ENCODE measurements around the gene DPT. TPM values are rescaled to one million over a fixed set of nuclear protein-coding genes. Genes with fewer than 3 reads are reported as not detected.

The DPT gene
- total RNA-seq, 1 experiment from 2014 or later = not detected

DNA sequence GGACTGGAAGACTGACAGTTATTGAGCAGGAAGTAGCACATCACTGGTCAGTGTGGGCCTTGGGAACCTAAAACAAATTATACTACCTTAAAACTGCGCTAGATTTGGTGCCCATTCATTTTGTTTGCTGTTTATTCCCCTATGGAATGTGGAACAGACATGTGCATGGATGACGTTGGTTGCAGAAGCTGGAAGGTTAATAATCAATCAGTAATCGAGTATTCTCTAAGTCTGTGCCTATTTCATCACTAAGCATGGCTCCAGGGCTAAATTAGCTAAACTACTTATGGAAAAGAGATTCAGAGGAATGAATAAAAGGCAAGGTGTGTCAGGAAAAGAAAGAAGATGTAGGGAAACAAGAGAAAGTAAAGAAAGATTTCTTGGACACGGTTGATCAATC lies 33.5 kb upstream of the DPT start:
- H3K4me1 ChIP-seq (ENCODE audit: control insufficient read depth in 1 of 2, insufficient read depth in 2 of 2, low read length in 2 of 2) = no peaks in the 10 kb centered on the region
- H2AFZ ChIP-seq (ENCODE audit: low read depth, low read length, poor library complexity, severe bottlenecking) = no peak overlapping the region
- no peaks in the 10 kb centered on the region for H4K20me1 ChIP-seq (ENCODE audit: insufficient read depth)
- no peak overlapping the region for H3K27ac ChIP-seq (ENCODE audit: low read depth, low read length)
- intact Hi-C loops (cut with micrococcal nuclease) = no loop called here
- BruUV-seq (replicated peaks) = no TSS peak
- H3K9ac ChIP-seq (ENCODE audit: low read length) = no peak overlapping the region
- DNase-seq (ENCODE audit: low read depth, low spot score) (no peak), ATAC-seq (no peak)
- no peaks in the 10 kb centered on the region for H3K9me2 ChIP-seq (ENCODE audit: insufficient read depth)
- H3K36me3 ChIP-seq (ENCODE audit: control insufficient read depth in 1 of 2, insufficient read depth in 2 of 2, low read length in 2 of 2) = no peaks in the 10 kb centered on the region
- CTCF ChIA-PET = no interaction called here
- POLR2A ChIA-PET = no interaction called here
- no peaks in the 10 kb centered on the region for H3K27me3 ChIP-seq (ENCODE audit: insufficient read depth, low read length)
- H3K4me2 ChIP-seq (ENCODE audit: low read length) = no peak overlapping the region
- H3K79me2 ChIP-seq (ENCODE audit: insufficient read depth, low read length) = no peaks in the 10 kb centered on the region
- RAD21 ChIA-PET (ENCODE audit: low non-redundant PET in 1 of 2, low total read pairs in 2 of 2, uncharacterized antibody in 2 of 2, unreplicated experiment in 2 of 2) = no interaction called here
- H3K4me3 ChIP-seq (replicated peaks in 1 of 2; ENCODE audit: low read depth in 1 of 2, low read length in 2 of 2) = no peak overlapping the region
- TF ChIP-seq SRF (IDR thresholded peaks at IDR 0.05; ENCODE audit: low read depth) = no peak
- no peak for TF ChIP-seq RAD21 (IDR thresholded peaks at IDR 0.05; ENCODE audit: low read depth)
- TF ChIP-seq, protein P1, sequence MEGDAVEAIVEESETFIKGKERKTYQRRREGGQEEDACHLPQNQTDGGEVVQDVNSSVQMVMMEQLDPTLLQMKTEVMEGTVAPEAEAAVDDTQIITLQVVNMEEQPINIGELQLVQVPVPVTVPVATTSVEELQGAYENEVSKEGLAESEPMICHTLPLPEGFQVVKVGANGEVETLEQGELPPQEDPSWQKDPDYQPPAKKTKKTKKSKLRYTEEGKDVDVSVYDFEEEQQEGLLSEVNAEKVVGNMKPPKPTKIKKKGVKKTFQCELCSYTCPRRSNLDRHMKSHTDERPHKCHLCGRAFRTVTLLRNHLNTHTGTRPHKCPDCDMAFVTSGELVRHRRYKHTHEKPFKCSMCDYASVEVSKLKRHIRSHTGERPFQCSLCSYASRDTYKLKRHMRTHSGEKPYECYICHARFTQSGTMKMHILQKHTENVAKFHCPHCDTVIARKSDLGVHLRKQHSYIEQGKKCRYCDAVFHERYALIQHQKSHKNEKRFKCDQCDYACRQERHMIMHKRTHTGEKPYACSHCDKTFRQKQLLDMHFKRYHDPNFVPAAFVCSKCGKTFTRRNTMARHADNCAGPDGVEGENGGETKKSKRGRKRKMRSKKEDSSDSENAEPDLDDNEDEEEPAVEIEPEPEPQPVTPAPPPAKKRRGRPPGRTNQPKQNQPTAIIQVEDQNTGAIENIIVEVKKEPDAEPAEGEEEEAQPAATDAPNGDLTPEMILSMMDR (IDR thresholded peaks at IDR 0.05 in 2 of 3, conservative IDR thresholded peaks at IDR 0.05 in 1 of 3; ENCODE audit: borderline replicate concordance in 1 of 3, insufficient read depth in 1 of 3, low read depth in 2 of 3, low read length in 2 of 3) = no peak
- no peaks in the 10 kb centered on the region for H3K9me3 ChIP-seq (ENCODE audit: control insufficient read depth in 1 of 2, insufficient read depth in 1 of 2, low read depth in 1 of 2, low read length in 2 of 2)

DNA sequence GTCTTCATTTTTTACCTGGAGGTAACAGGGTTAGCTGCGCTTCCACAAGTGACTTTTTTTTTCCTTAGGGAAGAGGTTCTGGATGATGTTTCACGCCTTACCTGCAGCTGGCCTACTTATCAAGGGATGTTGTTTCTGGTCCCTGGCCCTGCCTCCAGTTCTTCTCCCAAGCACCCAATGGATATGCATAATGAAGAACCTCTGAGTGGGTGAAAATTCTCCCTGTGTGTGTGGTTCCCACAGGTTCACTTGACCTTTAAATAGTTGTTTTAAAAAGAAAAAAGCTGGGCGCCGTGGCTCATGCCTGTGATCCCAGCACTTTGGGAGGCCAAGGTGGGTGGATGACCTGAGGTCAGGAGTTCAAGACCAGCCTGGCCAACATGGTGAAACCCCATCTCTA lies 31.8 kb upstream of the DPT start:
- Histone ChIP-seq H3K9ac (ENCODE audit: low read length) (no peak overlapping the region), H3K27me3 (ENCODE audit: insufficient read depth, low read length) (no peaks in the 10 kb centered on the region), H3K27ac (ENCODE audit: low read depth, low read length) (no peak overlapping the region), H3K4me2 (ENCODE audit: low read length) (no peak overlapping the region), H3K9me2 (ENCODE audit: insufficient read depth) (no peaks in the 10 kb centered on the region), H2AFZ (ENCODE audit: low read depth, low read length, poor library complexity, severe bottlenecking) (no peak overlapping the region), H3K4me1 (ENCODE audit: control insufficient read depth in 1 of 2, insufficient read depth in 2 of 2, low read length in 2 of 2) (no peaks in the 10 kb centered on the region), H3K9me3 (ENCODE audit: control insufficient read depth in 1 of 2, insufficient read depth in 1 of 2, low read depth in 1 of 2, low read length in 2 of 2) (no peaks in the 10 kb centered on the region), H3K79me2 (ENCODE audit: insufficient read depth, low read length) (no peaks in the 10 kb centered on the region), H3K36me3 (ENCODE audit: control insufficient read depth in 1 of 2, insufficient read depth in 2 of 2, low read length in 2 of 2) (no peaks in the 10 kb centered on the region), H4K20me1 (ENCODE audit: insufficient read depth) (no peaks in the 10 kb centered on the region), H3K4me3 (replicated peaks in 1 of 2; ENCODE audit: low read depth in 1 of 2, low read length in 2 of 2) (no peak overlapping the region)
- DNase-seq (ENCODE audit: low read depth, low spot score) (no peak), ATAC-seq (no peak)
- RAD21 ChIA-PET (ENCODE audit: low non-redundant PET in 1 of 2, low total read pairs in 2 of 2, uncharacterized antibody in 2 of 2, unreplicated experiment in 2 of 2) = no interaction called here
- CTCF ChIA-PET = no interaction called here
- no TSS peak for BruUV-seq (replicated peaks)
- POLR2A ChIA-PET = no interaction called here
- intact Hi-C loops (cut with micrococcal nuclease) = no loop called here
- no peak for TF ChIP-seq SRF (IDR thresholded peaks at IDR 0.05; ENCODE audit: low read depth)
- TF ChIP-seq POLR2A (IDR thresholded peaks at IDR 0.05; ENCODE audit: borderline replicate concordance, extremely low read depth, insufficient read depth, insufficient read length) = no peak
- no peak for TF ChIP-seq CBX3 (IDR thresholded peaks at IDR 0.05; ENCODE audit: low read depth)
- TF ChIP-seq EGR1 (IDR thresholded peaks at IDR 0.05; ENCODE audit: low read depth) = no peak
- TF ChIP-seq, protein P2, sequence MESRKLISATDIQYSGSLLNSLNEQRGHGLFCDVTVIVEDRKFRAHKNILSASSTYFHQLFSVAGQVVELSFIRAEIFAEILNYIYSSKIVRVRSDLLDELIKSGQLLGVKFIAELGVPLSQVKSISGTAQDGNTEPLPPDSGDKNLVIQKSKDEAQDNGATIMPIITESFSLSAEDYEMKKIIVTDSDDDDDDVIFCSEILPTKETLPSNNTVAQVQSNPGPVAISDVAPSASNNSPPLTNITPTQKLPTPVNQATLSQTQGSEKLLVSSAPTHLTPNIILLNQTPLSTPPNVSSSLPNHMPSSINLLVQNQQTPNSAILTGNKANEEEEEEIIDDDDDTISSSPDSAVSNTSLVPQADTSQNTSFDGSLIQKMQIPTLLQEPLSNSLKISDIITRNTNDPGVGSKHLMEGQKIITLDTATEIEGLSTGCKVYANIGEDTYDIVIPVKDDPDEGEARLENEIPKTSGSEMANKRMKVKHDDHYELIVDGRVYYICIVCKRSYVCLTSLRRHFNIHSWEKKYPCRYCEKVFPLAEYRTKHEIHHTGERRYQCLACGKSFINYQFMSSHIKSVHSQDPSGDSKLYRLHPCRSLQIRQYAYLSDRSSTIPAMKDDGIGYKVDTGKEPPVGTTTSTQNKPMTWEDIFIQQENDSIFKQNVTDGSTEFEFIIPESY (IDR thresholded peaks at IDR 0.05; ENCODE audit: extremely low read depth, insufficient replicate concordance, low read length) = no peak
- TF ChIP-seq CEBPB (IDR thresholded peaks at IDR 0.05; ENCODE audit: low read depth) = no peak
- no peak for TF ChIP-seq EZH2phosphoT487 (IDR thresholded peaks at IDR 0.05; ENCODE audit: borderline replicate concordance)
- TF ChIP-seq SIN3A (IDR thresholded peaks at IDR 0.05; ENCODE audit: low read depth) = no peak
- TF ChIP-seq, protein P1 (IDR thresholded peaks at IDR 0.05 in 2 of 3, conservative IDR thresholded peaks at IDR 0.05 in 1 of 3; ENCODE audit: borderline replicate concordance in 1 of 3, insufficient read depth in 1 of 3, low read depth in 2 of 3, low read length in 2 of 3) = no peak
- no peak for TF ChIP-seq RAD21 (IDR thresholded peaks at IDR 0.05; ENCODE audit: low read depth)
- TF ChIP-seq FOSL1 (IDR thresholded peaks at IDR 0.05; ENCODE audit: low read depth) = no peak
- no peak for TF ChIP-seq SP1 (IDR thresholded peaks at IDR 0.05; ENCODE audit: low read depth)
- TF ChIP-seq ZNF274 (IDR thresholded peaks at IDR 0.05; ENCODE audit: low read depth, low read length) = no peak
- TF ChIP-seq, protein P3, sequence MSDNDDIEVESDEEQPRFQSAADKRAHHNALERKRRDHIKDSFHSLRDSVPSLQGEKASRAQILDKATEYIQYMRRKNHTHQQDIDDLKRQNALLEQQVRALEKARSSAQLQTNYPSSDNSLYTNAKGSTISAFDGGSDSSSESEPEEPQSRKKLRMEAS (IDR thresholded peaks at IDR 0.05) = no peak

Data from HCT116 (cell line).